ENCODE results near the gene EXOC6.
"Not testable (repeated sequence)": the region's sequence is repeated elsewhere in the genome, so short reads cannot be mapped to it uniquely, and the experiment has no call there.

EXOC6 gene

DNA sequence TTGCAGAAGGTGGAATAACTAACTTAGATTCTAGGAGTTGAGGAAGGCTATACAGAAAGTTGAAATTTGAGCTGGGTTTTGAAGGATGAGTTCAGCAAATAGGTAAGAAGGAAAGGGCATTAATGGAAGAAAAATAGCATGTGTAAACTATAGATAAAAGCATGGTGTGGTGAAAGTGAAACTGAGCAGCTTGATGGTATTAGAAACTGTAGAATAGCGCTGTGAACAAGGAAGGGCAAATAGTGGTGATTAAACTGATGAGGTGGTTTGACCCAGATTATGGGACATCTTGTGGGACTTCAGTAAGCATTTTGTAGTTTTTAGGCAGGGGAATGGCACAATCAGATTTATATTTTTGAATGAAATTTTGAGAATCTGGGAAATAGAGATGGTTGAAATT is 90.5 kb downstream of the EXOC6 start:
- Histone ChIP-seq H3K4me3 (ENCODE audit: low read depth, low read length) (no peak overlapping the region), H3K9me3 (no peaks in the 10 kb centered on the region), H3K36me3 (0 out of 2 replicates have a peak, but pooled peaks cover 3% of the 10 kb centered on the region), H3K4me1 (no peaks in the 10 kb centered on the region), H3K27me3 (no peaks in the 10 kb centered on the region)
- TF ChIP-seq, protein P1, sequence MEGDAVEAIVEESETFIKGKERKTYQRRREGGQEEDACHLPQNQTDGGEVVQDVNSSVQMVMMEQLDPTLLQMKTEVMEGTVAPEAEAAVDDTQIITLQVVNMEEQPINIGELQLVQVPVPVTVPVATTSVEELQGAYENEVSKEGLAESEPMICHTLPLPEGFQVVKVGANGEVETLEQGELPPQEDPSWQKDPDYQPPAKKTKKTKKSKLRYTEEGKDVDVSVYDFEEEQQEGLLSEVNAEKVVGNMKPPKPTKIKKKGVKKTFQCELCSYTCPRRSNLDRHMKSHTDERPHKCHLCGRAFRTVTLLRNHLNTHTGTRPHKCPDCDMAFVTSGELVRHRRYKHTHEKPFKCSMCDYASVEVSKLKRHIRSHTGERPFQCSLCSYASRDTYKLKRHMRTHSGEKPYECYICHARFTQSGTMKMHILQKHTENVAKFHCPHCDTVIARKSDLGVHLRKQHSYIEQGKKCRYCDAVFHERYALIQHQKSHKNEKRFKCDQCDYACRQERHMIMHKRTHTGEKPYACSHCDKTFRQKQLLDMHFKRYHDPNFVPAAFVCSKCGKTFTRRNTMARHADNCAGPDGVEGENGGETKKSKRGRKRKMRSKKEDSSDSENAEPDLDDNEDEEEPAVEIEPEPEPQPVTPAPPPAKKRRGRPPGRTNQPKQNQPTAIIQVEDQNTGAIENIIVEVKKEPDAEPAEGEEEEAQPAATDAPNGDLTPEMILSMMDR (IDR thresholded peaks at IDR 0.05; ENCODE audit: low read depth, low read length): no peak
- DNase-seq: no peak

DNA sequence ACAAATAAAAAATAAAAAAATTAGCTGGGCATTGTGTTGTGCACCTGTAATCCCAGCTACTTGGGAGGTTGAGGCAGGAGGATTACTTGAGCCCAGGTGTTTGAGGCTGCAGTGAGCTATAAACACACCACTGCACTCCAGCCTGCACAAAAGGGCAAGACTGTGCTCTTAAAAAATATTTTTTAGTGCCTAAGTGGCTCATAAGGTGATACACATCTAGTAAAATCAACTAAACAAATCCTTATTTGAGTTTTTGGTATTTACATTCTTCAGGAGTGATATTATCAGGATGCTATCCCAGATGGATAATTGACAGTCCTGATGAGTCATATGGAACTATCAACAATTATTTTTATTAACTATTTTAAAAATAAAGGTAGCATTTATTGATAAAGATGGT is 93.9 kb downstream of the EXOC6 start:
- Histone ChIP-seq H3K27me3 (no peaks in the 10 kb centered on the region), H3K9me3 (no peaks in the 10 kb centered on the region), H3K36me3 (0 out of 2 replicates have a peak, but pooled peaks cover 3% of the 10 kb centered on the region), H3K4me1 (no peaks in the 10 kb centered on the region), H3K4me3 (ENCODE audit: low read depth, low read length) (no peak overlapping the region)
- no peak for DNase-seq
- TF ChIP-seq, protein P1 (IDR thresholded peaks at IDR 0.05; ENCODE audit: low read depth, low read length): no peak

DNA sequence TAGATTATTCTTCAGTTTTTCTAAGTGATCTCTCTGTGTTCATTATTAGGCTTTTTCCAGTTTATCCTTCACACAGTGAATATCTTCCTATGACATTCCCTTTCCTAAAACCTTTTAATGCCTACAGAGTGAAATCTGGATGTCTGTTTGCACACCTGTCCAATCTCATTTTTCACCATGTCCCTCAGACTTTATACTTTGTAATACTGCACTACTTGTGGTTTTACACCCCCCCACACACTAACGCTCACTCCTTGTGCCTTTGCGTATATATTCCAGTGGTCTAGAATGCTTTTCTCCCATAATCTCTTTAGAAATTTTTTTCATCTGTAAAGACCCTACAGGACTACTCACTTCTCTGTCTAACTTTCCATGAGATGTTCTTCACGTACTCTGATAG is 98.2 kb downstream of the EXOC6 start:
- Histone ChIP-seq H3K4me3 (ENCODE audit: low read depth, low read length) (no peak overlapping the region), H3K36me3 (no peaks in the 10 kb centered on the region), H3K9me3 (no peaks in the 10 kb centered on the region), H3K4me1 (no peaks in the 10 kb centered on the region), H3K27me3 (no peaks in the 10 kb centered on the region)
- no peak for DNase-seq
- TF ChIP-seq, protein P1 (IDR thresholded peaks at IDR 0.05; ENCODE audit: low read depth, low read length): no peak

DNA sequence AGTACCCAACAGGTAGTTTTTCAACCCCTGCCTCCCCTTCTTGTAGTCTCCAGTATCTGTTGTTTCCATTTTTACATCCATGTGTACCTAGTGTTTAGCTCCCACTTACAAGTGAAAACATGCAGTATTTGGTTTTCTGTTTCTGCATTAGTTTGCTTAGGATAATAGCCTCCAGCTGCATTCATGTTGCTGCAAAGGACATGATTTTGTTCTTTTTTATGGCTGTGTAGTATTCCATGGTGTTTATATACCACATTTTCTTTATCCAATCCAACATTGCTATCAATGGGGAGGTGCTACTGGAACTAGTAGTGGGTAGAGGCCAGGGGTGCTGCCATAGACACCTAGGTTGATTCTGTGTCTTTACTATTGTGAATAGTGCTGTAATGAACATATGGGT is 104.3 kb downstream of the EXOC6 start:
- not testable (repeated sequence) for H3K4me1 ChIP-seq; H3K36me3 ChIP-seq; H3K4me3 ChIP-seq (ENCODE audit: low read depth, low read length); H3K9me3 ChIP-seq; DNase-seq; H3K27me3 ChIP-seq

DNA sequence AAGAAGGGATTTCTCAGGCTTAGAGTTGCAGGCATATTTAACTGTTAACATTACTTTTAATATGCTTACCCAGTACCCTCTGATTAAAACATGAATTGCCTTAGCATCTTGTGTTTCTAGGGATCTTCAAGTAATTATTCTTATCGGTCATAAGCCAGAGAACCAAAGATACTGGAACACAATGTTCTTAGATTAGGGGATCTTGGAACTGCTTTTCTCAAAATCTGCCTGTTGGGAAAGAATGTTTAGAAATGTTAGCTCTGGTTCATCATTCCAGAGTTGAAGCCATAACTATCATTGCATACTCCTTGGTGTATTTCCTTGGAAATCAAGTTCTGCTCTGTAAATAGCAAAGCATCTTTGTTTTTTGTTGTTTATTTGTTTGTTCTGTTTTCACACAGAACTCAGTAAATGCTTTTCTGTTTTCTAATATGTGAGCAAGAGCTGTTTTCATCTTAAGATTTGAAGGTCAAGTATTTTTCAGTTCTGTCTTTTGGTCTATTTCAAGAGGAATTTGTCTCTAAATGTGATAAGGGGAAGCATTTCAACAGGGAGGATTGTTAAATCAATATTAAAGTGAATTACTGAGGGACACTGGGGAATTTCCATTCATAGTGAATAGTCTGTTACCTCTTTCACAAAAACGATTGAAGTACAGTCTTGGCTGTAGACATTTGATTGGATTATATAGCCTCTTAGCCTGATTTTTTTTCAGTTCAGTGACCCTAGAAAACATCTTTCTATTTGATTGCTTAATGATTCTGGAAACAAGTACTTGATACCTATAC is 109.1 kb downstream of the EXOC6 start:
- no peaks in the 10 kb centered on the region for H3K27me3 ChIP-seq
- TF ChIP-seq, protein P1 (IDR thresholded peaks at IDR 0.05; ENCODE audit: low read depth, low read length): no peak
- no peak for DNase-seq
- H3K4me3 ChIP-seq (ENCODE audit: low read depth, low read length): no peak overlapping the region
- no peaks in the 10 kb centered on the region for H3K9me3 ChIP-seq
- no peaks in the 10 kb centered on the region for H3K4me1 ChIP-seq
- no peaks in the 10 kb centered on the region for H3K36me3 ChIP-seq

DNA sequence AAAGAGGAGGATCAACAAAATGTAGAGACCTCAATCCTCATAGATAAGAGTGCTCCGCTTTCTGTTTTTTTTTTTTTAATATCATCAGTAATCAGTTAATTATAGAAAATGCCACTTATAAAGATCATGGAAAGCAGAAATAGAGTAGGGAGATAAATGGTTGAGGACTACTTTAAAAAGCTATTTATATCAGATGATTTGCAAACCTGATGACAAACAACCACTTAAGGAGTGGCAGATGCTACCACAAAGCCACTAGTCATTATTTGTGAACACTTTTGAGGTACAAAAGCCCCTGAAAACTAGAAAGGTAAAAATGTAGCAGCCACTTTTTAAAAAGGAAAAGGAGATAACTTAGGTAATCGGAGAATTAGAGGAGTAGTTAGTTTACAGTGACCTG is 113.3 kb downstream of the EXOC6 start:
- Histone ChIP-seq H3K4me3 (ENCODE audit: low read depth, low read length) (no peak overlapping the region), H3K27me3 (no peaks in the 10 kb centered on the region), H3K4me1 (no peaks in the 10 kb centered on the region), H3K9me3 (no peaks in the 10 kb centered on the region), H3K36me3 (no peaks in the 10 kb centered on the region)
- TF ChIP-seq, protein P1 (IDR thresholded peaks at IDR 0.05; ENCODE audit: low read depth, low read length): no peak
- DNase-seq: no peak
